Loucy (cell line): ENCODE results near the gene BLNK.

ENCODE experiments used
- H2AFZ ChIP-seq: fragments of 200-600 bp; sonication (generic); 2 replicates; pipeline ENCODE4 v1.6.0; 2016; ENCODE audit warnings: antibody characterized with exemption, mild to moderate bottlenecking, low read length, moderate library complexity
- H3F3A ChIP-seq: fragments of 200-600 bp; 2 replicates; pipeline ENCODE4 v1.6.0; 2016; ENCODE audit warnings: antibody characterized with exemption, low read depth, mild to moderate bottlenecking
- H3K27me3 ChIP-seq: fragments of 200-600 bp; sonication (generic); 2 replicates; pipeline ENCODE4 v1.6.1; 2014; ENCODE audit warnings: low read length, mild to moderate bottlenecking; ENCODE audit not compliant: insufficient read depth, poor library complexity, severe bottlenecking
- H3K36me3 ChIP-seq: fragments of 200-600 bp; sonication (generic); 2 replicates; pipeline ENCODE4 v1.6.1; 2016; ENCODE audit warnings: low read length; ENCODE audit not compliant: insufficient read depth
- H3K4me1 ChIP-seq: fragments of 200-600 bp; sonication (generic); 2 replicates; pipeline ENCODE4 v1.5.1; 2014; ENCODE audit warnings: low read length, mild to moderate bottlenecking; ENCODE audit not compliant: insufficient read depth, poor library complexity, severe bottlenecking
- H3K4me2 ChIP-seq: fragments of 200-600 bp; sonication (generic); 2 replicates; pipeline ENCODE4 v1.6.0; 2014; ENCODE audit warnings: antibody characterized with exemption, low read length, low read depth, mild to moderate bottlenecking; ENCODE audit not compliant: poor library complexity, severe bottlenecking
- H3K4me3 ChIP-seq: fragments of 200-600 bp; sonication (generic); 2 replicates; pipeline ENCODE4 v1.5.1; 2014; ENCODE audit warnings: low read length, mild to moderate bottlenecking, mixed read lengths; ENCODE audit not compliant: poor library complexity, severe bottlenecking
- H3K79me2 ChIP-seq: fragments of 200-600 bp; sonication (generic); 2 replicates; pipeline ENCODE4 v1.6.1; 2014; ENCODE audit warnings: low read length; ENCODE audit not compliant: insufficient read depth
- H3K9ac ChIP-seq: fragments of 200-600 bp; sonication (generic); 2 replicates; pipeline ENCODE4 v1.6.0; 2014; ENCODE audit warnings: mild to moderate bottlenecking, low read depth, low read length, moderate library complexity; ENCODE audit not compliant: poor library complexity, severe bottlenecking
- H3K9me2 ChIP-seq: fragments of 200-600 bp; sonication (generic); replicated peaks from 2 replicates; pipeline ENCODE4 v1.6.1; 2016; ENCODE audit warnings: low read depth, low read length, mixed read lengths
- H3K9me3 ChIP-seq: fragments of 200-600 bp; sonication (generic); 2 replicates; pipeline ENCODE4 v1.6.1; 2014; ENCODE audit warnings: mild to moderate bottlenecking, antibody characterized with exemption, low read length, low read depth; ENCODE audit not compliant: insufficient read depth
- H4K20me1 ChIP-seq: fragments of 200-600 bp; sonication (generic); 2 replicates; pipeline ENCODE4 v1.6.0; 2014; ENCODE audit warnings: antibody characterized with exemption, low read length, mild to moderate bottlenecking; ENCODE audit not compliant: insufficient read depth, poor library complexity, severe bottlenecking
- CTCF ChIP-seq: fragments of 200-600 bp; sonication (generic); conservative IDR thresholded peaks from 2 replicates; pipeline ENCODE4 v1.5.1; 2014; ENCODE audit warnings: mild to moderate bottlenecking, antibody characterized with exemption, low read length
- EZH2phosphoT487 ChIP-seq: fragments of 200-600 bp; IDR thresholded peaks from 2 replicates; pipeline ENCODE4 v1.6.1; 2018; ENCODE audit warnings: antibody characterized with exemption, mild to moderate bottlenecking, moderate library complexity, borderline replicate concordance

BLNK gene

GRCh38 chr10:96280859-96281258, 9.5 kb upstream of the BLNK start:
- Histone ChIP-seq H2AFZ (no peak overlapping the region), H3F3A (no peaks in the 10 kb centered on the region), H3K4me1 (no peaks in the 10 kb centered on the region), H3K27me3 (peaks cover 4% of the 10 kb centered on the region), H3K36me3 (no peaks in the 10 kb centered on the region), H3K79me2 (no peaks in the 10 kb centered on the region), H3K4me2 (no peak overlapping the region), H3K9me3 (no peaks in the 10 kb centered on the region), H4K20me1 (no peaks in the 10 kb centered on the region), H3K9me2 (no peaks in the 10 kb centered on the region), H3K9ac (no peak overlapping the region), H3K4me3 (no peak overlapping the region)
- TF ChIP-seq EZH2phosphoT487: no peak
- TF ChIP-seq CTCF: no peak

- H3F3A ChIP-seq: no peaks in the 10 kb centered on the region
- H3K4me2 ChIP-seq: no peak overlapping the region
- H2AFZ ChIP-seq: no peak overlapping the region
- peaks cover 4% of the 10 kb centered on the region for H3K27me3 ChIP-seq
- TF ChIP-seq EZH2phosphoT487: no peak
- no peak for TF ChIP-seq CTCF
- no peaks in the 10 kb centered on the region for H3K9me3 ChIP-seq
- H3K4me3 ChIP-seq: no peak overlapping the region
- H4K20me1 ChIP-seq: no peaks in the 10 kb centered on the region
- H3K9me2 ChIP-seq: no peaks in the 10 kb centered on the region
- H3K9ac ChIP-seq: no peak overlapping the region
- no peaks in the 10 kb centered on the region for H3K79me2 ChIP-seq
- no peaks in the 10 kb centered on the region for H3K36me3 ChIP-seq
- no peaks in the 10 kb centered on the region for H3K4me1 ChIP-seq
These were observed 7.8 kb upstream of the BLNK start for GRCh38 chr10:96279191-96279641.

GRCh38 chr10:96276831-96277230, 5.5 kb upstream of the BLNK start:
- H3K27me3 ChIP-seq: peaks cover 4% of the 10 kb centered on the region
- no peak overlapping the region for H3K4me2 ChIP-seq

More at GRCh38 chr10:96276831-96277230, 5.5 kb upstream of the BLNK start:
- Histone ChIP-seq H3K4me3 (no peak overlapping the region), H3K9me3 (no peaks in the 10 kb centered on the region), H3K9ac (no peak overlapping the region), H4K20me1 (no peaks in the 10 kb centered on the region), H3K4me1 (no peaks in the 10 kb centered on the region), H3K36me3 (no peaks in the 10 kb centered on the region), H3K9me2 (no peaks in the 10 kb centered on the region), H3F3A (no peaks in the 10 kb centered on the region), H2AFZ (no peak overlapping the region), H3K79me2 (no peaks in the 10 kb centered on the region)
- TF ChIP-seq EZH2phosphoT487: no peak
- no peak for TF ChIP-seq CTCF
